Mucosa of gallbladder (tissue), 1 donor: ENCODE data around the gene ZCWPW1. TPM values are rescaled to one million over a fixed set of nuclear protein-coding genes. Genes with fewer than 3 reads are reported as not detected.
"Not testable (repeated sequence)": the region's sequence is repeated elsewhere in the genome, so short reads cannot be mapped to it uniquely, and the experiment has no call there.

Experiments used
- DNase-seq: peaks from one replicate; pipeline ENCODE4 v3.0.0-alpha.2; 2020; ENCODE audit warnings: low spot score
- total RNA-seq: library from RNA; stranded (reverse); gene quantifications from one replicate; pipeline ENCODE4 v1.2.1, GENCODE V29; 2021
- donor health status: DM: no; HTN: no; CAD: no.

ZCWPW1 gene
- total RNA-seq, 1 donor from 2014 or later, result 4.6 TPM

DNA sequence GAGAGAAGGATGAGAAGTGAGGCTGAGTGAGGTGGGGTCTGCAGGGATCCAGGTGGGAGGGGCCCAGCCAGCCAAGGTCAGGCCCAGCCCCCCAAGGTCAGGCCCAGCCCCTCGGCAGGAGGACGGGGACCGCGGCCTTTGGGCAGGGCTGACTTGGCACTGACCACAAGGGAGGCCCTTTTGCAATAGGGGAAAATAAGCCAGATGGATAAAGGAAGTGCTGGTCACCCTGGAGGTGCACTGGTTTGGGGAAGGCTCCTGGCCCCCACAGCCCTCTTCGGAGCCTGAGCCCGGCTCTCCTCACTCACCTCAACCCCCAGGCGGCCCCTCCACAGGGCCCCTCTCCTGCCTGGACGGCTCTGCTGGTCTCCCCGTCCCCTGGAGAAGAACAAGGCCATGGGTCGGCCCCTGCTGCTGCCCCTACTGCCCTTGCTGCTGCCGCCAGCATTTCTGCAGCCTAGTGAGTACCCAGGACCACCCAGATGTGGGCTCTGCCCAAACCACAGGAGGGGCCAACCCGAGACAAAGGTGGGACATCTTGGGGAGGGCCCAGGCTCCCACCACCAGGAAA lies 55.2 kb downstream of the ZCWPW1 start, which contains the start of gene PILRA:
Gene PILRA (plus strand): TSS at position 227 of the 571 bp plus-strand sequence. CDS start 170 bp downstream, at position 397.
- DNase-seq, result no peak

DNA sequence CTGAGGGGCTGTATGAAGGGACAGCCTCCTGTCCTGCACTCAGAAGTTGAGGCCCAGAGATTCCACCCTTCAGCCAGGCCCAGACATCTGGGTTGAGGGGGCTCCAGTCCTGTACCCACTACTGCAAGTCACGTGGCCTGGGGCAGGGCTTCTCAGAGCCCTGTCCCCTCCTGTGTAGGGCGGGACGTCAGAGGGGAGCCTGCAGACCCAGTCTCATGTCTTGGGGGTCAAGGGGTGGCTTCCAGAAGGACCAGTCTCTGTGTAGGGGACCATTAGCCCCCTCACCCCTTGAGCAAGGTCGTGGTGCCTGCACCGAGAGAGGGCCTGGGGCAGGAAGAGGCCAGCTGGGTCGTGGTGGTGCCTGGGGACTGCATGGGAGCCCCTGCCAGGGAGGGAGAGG lies 55.8 kb downstream of the ZCWPW1 start:
- no peak for DNase-seq

DNA sequence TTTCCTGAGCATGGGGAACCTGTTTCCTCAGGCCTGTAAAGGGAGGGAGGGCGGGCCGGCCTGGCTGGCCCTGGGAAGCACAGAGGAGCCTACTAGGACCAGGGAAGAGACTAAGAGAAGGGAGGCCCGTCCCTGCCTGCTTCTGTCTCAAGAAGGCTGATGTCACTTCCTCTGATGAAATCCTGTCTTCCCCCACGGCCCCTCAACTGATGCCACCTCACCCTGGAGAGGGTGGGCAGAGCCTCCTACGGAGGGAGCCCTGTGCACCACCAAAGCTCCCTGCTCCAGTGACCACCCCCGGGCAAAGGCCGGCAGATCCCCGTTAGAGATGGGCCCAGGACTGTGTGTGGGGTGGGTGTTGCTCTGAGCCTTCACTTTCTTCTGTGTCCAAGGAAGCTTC lies 56.2 kb downstream of the ZCWPW1 start:
- DNase-seq, result no peak

DNA sequence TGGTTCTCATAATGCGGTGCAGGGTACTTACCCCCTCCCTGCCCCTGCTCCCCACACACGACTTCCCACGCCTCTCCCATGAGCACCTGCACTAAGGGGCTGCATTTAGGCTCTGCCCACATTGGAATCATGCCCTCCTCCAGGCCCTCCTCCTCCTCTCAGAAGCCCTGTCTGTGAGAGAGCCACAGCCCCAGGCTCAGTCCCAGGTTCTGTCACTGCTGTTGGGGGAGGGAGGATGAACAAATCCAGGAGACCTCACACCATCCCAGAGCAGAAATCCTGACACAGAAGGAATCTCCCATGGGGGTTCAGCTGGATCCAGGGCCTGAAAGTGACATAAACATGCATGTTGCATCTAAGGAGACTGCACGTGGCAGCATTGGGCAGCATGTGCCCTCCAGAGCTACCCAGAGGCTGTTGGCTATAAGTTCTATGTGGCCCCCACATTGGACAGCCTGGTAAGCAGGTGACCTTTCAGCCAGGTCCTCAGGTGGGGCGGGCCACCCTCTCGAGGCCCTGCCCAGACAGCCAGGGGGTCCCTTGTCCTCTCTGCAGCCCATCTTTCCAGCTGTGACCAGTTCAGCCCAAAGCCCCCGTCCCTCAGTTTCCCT lies 56.8 kb downstream of the ZCWPW1 start:
- no peak for DNase-seq

DNA sequence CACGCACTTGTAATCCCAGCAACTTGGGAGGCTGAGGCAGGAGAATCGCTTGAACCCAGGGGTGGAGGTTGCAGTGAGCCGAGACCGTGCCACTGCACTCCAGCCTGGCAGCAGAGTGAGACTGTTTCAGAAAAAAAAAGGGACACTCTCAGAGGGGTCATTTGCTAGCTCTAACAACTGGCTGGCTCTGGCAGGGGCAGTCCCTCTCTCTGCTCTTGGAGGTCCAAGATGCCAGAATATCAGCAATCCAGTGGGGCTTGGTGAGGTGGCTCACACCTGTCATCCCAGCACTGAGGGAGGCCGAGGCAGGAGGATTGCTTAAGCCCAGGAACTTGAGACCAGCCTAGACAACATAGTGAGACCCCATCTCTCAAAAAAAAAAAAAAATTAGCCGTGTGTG lies 57.8 kb downstream of the ZCWPW1 start:
- no peak for DNase-seq

DNA sequence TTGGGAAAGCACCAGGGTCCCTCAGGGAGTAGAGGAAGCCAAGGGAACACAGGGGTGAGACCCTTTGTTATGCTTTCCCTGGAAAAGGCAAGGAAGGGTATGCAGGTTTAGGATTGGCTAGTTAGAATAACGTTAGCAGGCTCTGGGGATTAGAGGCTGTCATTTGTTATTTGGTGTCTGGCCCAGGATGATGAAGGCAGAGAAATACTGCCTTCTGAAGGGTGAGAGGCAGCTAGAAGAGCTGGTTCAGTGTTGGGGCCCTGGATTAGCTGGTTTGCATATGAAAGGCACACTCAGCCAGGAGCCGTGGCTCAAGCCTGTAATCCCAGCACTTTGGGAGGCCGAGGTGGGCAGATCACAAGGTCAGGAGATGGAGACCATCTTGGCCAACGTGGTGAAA lies 58.2 kb downstream of the ZCWPW1 start:
- DNase-seq, result no peak

DNA sequence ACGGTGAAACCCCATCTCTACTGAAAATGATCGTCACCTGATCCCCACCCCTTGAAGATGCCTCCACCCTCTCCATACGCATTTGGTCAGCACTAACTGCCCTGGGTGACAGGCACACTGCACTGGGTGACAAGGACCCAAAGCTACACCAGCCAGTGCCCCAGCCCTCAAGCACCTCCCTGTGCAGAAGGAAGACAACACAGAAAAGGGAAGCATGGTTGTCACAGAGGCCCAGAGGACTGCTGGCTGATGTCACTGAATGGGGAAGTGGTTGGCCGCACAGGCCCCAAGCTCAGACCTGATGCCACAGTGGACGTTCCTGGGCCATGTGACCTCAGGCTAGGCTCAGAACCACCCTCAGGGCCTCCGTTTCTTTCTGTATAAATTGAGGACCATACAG lies 59.4 kb downstream of the ZCWPW1 start:
- peak; percentile 66 for DNase-seq

DNA sequence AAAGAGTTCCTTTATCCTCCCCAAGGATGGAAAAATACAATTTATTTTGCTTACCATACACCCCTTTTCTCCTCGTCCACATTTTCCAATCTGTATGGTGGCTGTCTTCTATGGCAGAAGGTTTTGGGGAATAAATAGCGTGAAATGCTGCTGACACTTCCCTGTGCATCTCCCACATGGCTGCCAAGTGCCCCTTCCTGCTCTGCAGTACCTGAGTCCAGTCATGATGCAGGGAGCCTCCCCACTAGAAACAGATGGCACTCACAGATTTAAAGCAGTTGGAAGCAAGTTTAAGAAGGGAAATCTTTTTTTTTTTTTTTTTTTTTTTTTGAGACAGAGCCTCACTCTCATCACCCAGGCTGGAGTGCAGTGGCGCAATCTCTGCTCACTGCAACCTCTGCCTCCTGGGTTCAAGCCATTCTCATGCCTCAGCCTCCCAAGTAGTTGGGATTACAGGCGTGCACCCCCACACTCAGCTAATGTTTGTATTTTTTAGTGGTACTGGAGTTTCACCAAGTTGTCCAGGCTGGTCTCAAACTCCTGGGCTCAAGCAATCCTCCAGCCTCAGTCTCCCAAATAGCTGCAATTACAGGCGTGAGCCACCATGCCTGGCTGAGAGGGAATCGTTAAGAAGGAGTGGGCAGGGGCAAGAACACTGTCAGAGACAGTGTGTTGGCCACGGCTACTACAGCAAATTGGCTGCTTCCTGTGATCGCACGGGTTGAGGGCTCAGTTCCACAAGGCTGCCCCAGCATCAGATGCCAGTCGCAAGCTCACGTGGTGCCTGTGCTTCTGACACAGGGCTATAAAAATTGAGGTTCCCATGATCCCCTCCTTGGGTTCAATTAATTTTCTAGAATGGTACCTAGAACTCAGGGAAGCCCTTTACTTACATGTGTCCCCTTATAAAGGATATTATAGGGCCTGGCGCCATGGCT lies 60.6 kb downstream of the ZCWPW1 start:
- no peak for DNase-seq

DNA sequence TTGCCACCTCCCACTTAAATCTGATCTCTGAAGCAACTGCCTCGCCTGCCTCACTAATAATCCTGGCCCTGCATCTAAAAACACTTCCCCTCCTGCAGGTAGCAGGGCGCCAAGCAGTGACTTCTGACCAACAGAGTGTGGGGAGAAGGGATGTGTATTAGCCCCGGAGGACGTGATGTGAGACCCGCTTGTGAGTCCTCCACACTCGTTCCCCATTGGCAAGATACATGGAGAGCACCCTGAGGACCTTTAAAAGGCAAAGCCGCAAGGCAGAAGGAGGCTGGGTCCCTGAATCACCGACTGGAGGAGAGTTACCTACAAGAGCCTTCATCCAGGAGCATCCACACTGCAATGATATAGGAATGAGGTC lies 61.3 kb downstream of the ZCWPW1 start:
- DNase-seq, result no peak

DNA sequence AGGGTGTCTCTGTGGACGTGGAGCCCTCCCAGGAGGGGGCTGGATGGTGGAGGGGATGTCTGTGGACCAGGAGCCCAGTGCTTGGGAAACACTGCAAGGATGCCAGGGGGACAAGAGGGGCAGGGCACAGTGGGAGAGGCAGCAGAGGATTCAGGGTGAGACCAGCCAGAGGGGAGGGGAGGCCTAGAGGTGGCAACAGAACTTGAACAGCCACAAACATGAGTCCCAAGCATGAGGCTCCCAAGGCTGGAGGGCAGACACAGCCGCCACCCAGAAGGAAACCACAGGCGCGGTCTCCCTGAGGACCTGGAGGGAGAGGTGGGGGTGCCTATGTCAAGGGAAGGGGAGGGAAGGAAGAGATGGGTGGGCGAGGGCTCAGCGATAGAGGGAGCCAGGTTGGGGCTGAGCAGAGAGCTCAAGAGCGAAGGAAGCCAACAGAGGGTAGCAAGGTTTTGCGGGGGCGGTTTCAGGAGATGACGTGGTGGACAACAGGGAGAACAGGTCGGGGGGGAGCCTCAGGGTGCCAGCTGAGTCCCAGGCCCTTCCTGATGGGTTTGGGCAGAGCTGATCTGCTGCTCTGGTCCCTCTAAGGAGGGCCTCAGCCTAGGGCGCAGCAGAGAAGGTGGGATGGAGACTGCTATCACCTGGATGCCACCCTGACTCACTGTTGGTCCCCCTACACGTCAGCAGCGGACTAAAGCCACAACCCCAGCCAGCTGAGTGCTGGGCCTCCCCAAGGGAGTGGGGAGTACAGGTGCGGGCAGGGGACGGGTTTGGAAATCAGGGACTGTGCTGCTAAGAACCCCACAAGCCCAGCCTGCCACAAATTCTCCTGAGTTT lies 61.9 kb downstream of the ZCWPW1 start:
- no peak for DNase-seq

DNA sequence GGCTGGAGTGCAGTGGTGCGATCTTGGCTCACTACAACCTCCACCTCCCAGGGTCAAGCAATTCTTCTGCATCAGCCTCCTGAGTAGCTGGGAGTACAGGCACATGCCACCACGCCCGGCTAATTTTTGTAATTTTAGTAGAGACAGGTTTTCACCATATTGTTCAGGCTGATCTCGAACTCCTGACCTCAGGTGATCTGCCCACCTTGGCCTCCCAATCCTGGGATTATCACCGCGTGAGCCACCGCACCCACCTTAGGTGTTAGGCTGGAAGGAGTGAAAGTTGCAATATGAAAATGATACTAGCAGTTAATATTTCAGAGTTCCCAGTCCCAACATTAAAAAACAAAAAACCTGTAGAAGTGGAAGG lies 62.5 kb downstream of the ZCWPW1 start:
- not testable (repeated sequence) for DNase-seq

DNA sequence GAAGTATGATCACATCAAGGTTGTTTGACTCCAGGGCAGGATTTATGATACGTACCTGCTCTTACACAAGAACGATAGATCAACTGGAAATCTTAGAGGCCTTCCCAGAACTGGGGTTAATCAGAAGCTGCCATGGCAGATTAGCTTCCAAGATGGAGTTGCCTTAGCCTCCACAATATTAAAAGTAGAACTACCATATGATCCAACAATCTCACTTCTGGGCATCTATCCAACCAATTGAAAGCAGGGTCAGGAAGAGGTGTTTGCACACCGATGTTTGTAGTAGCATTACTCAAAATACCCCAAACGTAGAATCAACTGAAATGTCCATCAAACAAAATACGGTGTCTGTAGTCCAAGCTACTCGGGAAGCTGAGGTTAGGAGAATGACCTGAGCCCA lies 64.0 kb downstream of the ZCWPW1 start:
- no peak for DNase-seq

DNA sequence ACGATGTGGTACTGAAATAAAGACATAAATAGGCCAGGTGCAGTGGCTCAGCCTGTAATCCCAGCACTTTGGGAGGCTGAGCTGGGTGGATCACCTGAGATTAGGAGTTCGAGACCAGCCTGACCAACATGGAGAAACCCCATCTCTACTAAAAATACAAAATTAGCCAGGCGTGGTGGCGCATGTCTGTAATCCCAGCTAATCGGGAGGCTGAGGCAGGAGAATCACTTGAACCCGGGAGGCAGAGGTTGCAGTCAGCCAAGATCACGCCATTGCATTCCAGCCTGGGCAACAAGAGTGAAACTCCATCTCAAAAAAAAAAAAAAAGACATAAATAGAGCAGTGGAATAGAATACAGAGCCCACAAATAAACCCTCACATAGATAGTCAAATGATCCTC lies 64.7 kb downstream of the ZCWPW1 start:
- not testable (repeated sequence) for DNase-seq

DNA sequence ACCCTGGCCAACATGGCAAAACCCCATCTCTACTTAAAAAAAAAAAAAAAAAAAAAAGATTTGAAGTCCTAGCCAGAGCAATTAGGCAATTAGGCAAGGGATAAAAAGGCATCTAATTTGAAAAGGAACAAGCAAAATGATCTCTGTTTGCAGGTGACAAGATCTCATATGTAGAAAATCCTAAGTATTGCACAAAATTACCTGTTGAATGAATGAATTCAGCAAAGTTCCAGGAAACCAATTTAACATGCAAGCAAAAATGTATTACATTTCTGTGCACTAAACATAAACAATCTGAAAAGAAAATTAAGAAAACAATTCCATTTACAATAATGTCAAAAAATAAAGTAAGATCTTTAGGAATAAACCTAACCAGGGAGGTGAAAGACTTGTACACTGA lies 65.4 kb downstream of the ZCWPW1 start:
- DNase-seq, result no peak

DNA sequence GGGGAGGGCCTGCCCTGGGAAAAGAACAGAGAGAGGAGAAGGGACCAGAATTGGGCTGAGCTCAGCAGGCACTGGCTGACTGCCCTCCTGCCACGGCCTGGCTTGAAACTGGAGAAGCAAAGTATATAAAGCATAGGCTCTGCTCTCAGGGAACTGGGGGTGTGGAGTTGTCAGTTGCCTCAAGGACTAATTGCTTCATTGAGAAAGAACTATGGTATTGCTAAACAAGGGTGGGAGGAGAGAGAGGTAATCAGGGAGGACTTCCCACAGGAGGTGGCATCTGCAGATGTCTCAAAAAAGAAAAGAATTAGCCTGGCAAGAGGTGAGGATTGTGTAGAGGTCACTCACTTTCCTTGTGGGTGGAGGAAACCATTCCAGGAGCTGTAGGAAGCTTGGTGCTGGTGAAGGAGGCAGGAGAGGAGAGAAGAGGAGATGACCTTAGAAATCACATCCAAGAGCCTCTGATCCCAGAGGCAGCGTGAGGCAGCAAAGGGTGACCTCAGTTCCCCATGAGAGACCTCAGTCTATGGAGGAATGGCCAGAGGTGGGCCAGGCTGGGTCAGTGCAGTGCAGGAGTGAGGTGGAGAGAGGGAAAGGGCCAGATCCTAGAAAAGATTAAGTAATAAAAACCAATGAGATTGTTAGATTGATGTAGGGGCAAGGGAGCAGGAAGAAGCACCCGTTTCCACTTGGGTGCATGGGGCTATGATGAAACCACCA lies 68.2 kb downstream of the ZCWPW1 start:
- DNase-seq, result no peak

DNA sequence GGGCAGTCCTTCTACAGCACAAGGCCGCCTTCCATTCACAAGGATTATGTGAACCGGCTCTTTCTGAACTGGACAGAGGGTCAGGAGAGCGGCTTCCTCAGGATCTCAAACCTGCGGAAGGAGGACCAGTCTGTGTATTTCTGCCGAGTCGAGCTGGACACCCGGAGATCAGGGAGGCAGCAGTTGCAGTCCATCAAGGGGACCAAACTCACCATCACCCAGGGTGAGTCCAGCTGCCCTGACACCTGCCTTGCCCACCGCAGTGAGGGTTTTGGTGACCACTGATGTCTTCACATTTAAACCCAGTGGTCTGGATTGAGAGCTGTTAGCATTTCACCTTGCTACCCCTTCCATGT lies 69.7 kb downstream of the ZCWPW1 start:
- DNase-seq, result no peak

DNA sequence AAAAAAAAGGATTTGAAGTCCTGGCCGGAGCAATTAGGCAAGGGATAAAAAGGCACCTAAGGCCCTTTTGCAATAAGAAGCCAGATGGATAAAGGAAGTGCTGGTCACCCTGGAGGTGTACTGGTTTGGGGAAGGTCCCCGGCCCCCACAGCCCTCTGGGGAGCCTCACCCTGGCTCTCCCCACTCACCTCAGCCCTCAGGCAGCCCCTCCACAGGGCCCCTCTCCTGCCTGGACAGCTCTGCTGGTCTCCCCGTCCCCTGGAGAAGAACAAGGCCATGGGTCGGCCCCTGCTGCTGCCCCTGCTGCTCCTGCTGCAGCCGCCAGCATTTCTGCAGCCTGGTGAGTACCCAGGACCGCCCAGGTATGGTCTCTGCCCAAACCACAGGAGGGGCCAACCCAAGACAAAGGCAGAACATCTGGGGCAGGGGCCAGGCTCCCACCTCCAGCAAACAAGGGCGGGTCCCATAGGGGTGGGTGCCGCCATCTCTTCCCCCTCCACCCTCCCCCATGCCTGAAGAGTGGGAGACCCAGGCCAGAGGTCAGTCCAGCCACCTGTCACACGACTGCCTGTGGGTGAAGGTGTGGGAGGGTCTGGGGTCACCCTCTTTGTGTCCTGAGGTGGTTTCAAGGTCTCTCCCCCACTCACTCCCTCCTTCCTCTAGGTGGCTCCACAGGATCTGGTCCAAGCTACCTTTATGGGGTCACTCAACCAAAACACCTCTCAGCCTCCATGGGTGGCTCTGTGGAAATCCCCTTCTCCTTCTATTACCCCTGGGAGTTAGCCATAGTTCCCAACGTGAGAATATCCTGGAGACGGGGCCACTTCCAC lies 70.3 kb downstream of the ZCWPW1 start, which contains the start of gene PILRB:
Gene PILRB (plus strand): TSS at position 91 of the 830 bp plus-strand sequence. CDS start 186 bp downstream, at position 277.
- DNase-seq, result no peak

DNA sequence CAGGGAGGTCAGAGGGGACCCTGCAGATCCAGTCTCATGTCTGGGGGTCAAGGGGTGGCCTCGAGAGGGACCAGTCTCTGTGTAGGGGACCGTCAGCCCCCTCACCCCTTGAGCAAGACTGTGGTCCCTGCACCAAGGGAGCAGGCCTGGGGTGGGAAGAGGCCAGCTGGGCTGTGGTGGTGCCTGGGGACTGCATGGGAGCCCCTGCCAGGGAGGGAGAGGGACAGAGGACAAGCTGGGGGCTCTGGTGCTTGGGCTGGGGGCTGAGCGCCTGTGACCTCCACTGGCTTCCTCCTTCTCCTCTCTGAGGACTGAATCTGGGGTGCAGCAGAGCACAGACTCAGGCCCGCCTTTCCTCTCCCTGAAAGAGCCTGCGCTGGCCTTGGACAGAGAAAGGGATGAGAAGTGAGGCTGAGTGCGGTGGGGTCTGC lies 71.4 kb downstream of the ZCWPW1 start:
- no peak for DNase-seq

DNA sequence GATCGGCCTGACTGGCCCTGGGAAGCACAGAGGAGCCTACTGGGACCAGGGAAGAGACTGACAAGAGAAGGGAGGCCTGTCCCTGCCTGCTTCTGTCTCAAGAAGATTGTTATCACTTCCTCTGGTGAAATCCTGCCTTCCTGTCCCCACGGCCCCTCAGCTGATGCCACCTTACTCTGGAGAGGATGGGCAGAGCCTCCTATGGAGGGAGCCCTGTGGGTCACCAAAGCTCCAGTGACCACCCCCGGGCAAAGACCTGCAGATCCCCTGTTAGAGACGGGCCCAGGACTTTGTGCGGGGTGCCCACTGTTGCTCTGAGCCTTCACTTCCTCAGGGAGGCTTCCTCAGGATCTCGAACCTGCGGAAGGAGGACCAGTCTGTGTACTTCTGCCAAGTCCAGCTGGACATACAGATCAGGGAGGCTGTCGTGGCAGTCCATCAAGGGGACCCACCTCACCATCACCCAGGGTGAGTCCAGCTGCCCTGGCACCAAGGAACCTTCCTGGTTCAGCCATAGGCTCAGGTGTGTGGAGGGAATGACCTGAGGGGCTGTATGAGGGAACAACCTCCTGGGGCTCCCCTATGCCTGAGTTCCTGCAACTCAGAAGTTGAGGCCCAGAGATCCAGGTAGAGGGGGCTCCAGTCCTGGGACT lies 72.0 kb downstream of the ZCWPW1 start:
- DNase-seq, result no peak
